HL-60 (cell line): ENCODE data around the gene THRAP3.

Experiments
- DNase-seq, 2 experiments: peaks; one replicate each; pipeline ENCODE4 v3.0.0-alpha.2; 2010 to 2020; ENCODE audit warnings: low read depth in 1 of 2, low spot score in 1 of 2
- H3K27ac ChIP-seq: fragments of 250-450 bp; sonication (Bioruptor Pico); replicated peaks from 2 replicates; pipeline ENCODE4 v1.5.1; 2020; ENCODE audit warnings: mild to moderate bottlenecking, moderate library complexity
- H3K27me3 ChIP-seq: fragments of 250-450 bp; sonication (Bioruptor Pico); 2 replicates; pipeline ENCODE4 v1.5.1; 2021; ENCODE audit warnings: mild to moderate bottlenecking, moderate library complexity; ENCODE audit not compliant: insufficient read depth, poor library complexity, severe bottlenecking
- H3K4me3 ChIP-seq: replicated peaks from 2 replicates; pipeline ENCODE4 v1.5.1; 2011; ENCODE audit warnings: mild to moderate bottlenecking, control low read depth, low read length; ENCODE audit not compliant: insufficient read depth
- CTCF ChIP-seq: IDR thresholded peaks from one replicate; pipeline ENCODE4 v1.5.1; 2011; ENCODE audit warnings: low read length, control low read depth, inconsistent platforms; ENCODE audit not compliant: insufficient read depth
- GABPA ChIP-seq: IDR thresholded peaks from 2 replicates; pipeline ENCODE4 v1.6.1; 2012; ENCODE audit warnings: low read depth
- POLR2AphosphoS5 ChIP-seq: IDR thresholded peaks from 2 replicates; pipeline ENCODE4 v1.6.1; 2012; ENCODE audit warnings: low read depth
- SPI1 ChIP-seq: IDR thresholded peaks from 2 replicates; pipeline ENCODE4 v1.6.1; 2012; ENCODE audit warnings: low read depth, mild to moderate bottlenecking, borderline replicate concordance
- TF ChIP-seq, protein P1 (sequence below): IDR thresholded peaks from 2 replicates; pipeline ENCODE4 v1.6.1; 2012; ENCODE audit warnings: low read depth; ENCODE audit not compliant: insufficient replicate concordance

Gene THRAP3

DNA sequence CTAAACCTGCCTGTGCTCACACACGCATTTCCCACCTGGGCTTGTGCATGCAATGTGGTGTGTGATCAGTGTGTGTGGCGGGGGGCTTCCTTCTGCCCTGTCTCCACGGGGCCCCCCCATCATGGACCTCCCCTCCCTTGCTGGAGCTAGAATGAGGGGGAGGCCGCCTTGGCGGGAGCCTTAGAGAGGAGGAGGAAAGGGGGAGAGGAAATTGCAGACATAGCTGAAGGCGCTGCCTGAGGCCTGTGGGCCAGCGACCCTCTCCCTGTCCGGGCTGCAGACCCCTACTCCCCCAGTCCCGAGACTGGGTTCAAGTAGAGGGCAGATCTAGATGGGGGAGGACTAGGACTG lies 100.1 kb downstream of the THRAP3 start:
- Histone ChIP-seq H3K4me3 (no peak overlapping the region), H3K27ac (no peak overlapping the region)

DNA sequence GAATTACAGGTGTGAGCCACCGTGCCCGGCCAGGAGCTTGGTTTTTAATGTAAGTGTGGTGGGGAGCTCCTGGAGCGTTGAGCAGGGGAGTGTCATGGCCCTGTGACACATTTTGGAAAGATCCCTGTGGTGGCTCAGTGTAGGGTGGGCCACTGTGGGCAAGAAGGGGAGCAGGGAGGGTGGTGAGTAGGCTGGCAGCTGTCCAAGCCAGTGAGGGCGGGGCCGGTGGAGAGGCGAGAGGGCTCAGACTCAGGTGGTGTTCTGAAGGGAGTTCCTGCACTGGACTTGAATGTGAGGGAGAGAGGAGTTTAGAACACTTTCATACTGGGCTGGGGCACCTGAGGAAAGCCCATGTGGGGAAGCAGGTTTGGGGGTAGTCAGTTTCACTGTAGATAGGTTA lies 102.3 kb downstream of the THRAP3 start:
- H3K27me3 ChIP-seq = peaks cover 9% of the 10 kb centered on the region
- no peak overlapping the region for H3K4me3 ChIP-seq
- TF ChIP-seq SPI1 = no peak
- no peak for TF ChIP-seq GABPA
- TF ChIP-seq CTCF = no peak
- TF ChIP-seq, protein P1, sequence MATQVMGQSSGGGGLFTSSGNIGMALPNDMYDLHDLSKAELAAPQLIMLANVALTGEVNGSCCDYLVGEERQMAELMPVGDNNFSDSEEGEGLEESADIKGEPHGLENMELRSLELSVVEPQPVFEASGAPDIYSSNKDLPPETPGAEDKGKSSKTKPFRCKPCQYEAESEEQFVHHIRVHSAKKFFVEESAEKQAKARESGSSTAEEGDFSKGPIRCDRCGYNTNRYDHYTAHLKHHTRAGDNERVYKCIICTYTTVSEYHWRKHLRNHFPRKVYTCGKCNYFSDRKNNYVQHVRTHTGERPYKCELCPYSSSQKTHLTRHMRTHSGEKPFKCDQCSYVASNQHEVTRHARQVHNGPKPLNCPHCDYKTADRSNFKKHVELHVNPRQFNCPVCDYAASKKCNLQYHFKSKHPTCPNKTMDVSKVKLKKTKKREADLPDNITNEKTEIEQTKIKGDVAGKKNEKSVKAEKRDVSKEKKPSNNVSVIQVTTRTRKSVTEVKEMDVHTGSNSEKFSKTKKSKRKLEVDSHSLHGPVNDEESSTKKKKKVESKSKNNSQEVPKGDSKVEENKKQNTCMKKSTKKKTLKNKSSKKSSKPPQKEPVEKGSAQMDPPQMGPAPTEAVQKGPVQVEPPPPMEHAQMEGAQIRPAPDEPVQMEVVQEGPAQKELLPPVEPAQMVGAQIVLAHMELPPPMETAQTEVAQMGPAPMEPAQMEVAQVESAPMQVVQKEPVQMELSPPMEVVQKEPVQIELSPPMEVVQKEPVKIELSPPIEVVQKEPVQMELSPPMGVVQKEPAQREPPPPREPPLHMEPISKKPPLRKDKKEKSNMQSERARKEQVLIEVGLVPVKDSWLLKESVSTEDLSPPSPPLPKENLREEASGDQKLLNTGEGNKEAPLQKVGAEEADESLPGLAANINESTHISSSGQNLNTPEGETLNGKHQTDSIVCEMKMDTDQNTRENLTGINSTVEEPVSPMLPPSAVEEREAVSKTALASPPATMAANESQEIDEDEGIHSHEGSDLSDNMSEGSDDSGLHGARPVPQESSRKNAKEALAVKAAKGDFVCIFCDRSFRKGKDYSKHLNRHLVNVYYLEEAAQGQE = no peak
- DNase-seq = no peak
- no peak overlapping the region for H3K27ac ChIP-seq

More for the DNA sequence above, 100.1 kb downstream of the THRAP3 start:
- DNase-seq = no peak
- peaks cover 9% of the 10 kb centered on the region for H3K27me3 ChIP-seq
- no peak for TF ChIP-seq POLR2AphosphoS5
- TF ChIP-seq CTCF = no peak
- TF ChIP-seq SPI1 = no peak

GRCh38 chr1:36327421-36328087 lies 103.3 kb downstream of the THRAP3 start:
- H3K27ac ChIP-seq = no peak overlapping the region
- TF ChIP-seq SPI1 = no peak
- no peak for DNase-seq

DNA sequence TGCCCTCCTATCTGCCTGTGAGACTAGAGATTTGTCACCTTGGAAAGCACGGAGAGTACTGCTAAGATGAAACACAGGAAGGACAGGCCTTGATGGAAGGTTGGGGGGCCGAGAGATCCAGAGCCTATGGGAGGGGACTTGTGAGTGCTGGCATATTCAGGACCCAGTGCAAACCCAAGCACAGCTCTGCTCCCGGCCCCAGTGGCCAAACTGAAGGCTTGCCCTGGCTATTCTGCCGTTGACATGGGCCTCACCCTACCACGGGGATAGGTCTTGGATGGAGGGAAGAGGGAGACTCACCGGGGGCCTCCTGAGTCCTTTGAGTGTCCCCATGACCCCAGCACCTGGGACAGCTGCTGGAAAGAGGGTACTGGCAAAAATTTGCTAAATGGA lies 103.8 kb downstream of the THRAP3 start:
- no peak for DNase-seq
- Histone ChIP-seq H3K27ac (no peak overlapping the region), H3K27me3 (no peaks in the 10 kb centered on the region), H3K4me3 (no peak overlapping the region)
- no peak for TF ChIP-seq POLR2AphosphoS5
- no peak for TF ChIP-seq SPI1
- no peak for TF ChIP-seq CTCF
- no peak for TF ChIP-seq GABPA
- TF ChIP-seq, protein P1 = no peak

More at GRCh38 chr1:36327421-36328087, 103.3 kb downstream of the THRAP3 start:
- no peak overlapping the region for H3K4me3 ChIP-seq
- peaks cover 5% of the 10 kb centered on the region for H3K27me3 ChIP-seq
